CD4-positive, alpha-beta T cell (primary cell): ENCODE data around the gene SORCS2. TPM values are rescaled to one million over a fixed set of nuclear protein-coding genes. Genes with fewer than 3 reads are reported as not detected.

Source experiments
- ATAC-seq: fragments of 200-7000 bp; cut with Tn5 transposase; one replicate; pipeline ENCODE4 v1.10.0; 2022; ENCODE audit warnings: mild to moderate bottlenecking; ENCODE audit not compliant: poor library complexity
- CTCF ChIA-PET: fragments of 350-600 bp; sonication (Branson Sonifier 250); formaldehyde crosslinking; loops from one replicate; lab custom pipeline; 2021; ENCODE audit warnings: antibody characterized with exemption, inconsistent platforms; lab: Charles Lee
- POLR2A ChIA-PET: fragments of 350-600 bp; sonication (Branson Sonifier 250); formaldehyde crosslinking; loops from one replicate; lab custom pipeline; 2021; ENCODE audit warnings: antibody characterized with exemption, inconsistent platforms; lab: Charles Lee
- DNase-seq, 14 experiments: peaks; one replicate each; pipeline ENCODE4 v3.0.0-alpha.2; 2013 to 2020; ENCODE audit warnings: mixed read lengths in 2 of 14
- H3K27ac ChIP-seq, 2 donors: one replicate each; pipeline versions ENCODE4 v1.5.1 to v1.7.0; 2013; ENCODE audit warnings: low read length in 2 of 2, low read depth in 1 of 2, mild to moderate bottlenecking in 1 of 2
- H3K27me3 ChIP-seq, 2 experiments: 1 replicate in 1 of 2; 2 replicates in 1 of 2; pipeline versions ENCODE4 v1.6.1 to v1.7.0; 2013; ENCODE audit warnings: low read length in 2 of 2, control low read depth in 1 of 2, mild to moderate bottlenecking in 1 of 2, moderate library complexity in 1 of 2; ENCODE audit not compliant: insufficient read depth in 2 of 2, control insufficient read depth in 1 of 2
- H3K36me3 ChIP-seq: one replicate; pipeline ENCODE4 v1.6.1; 2013; ENCODE audit warnings: low read length, control low read depth; ENCODE audit not compliant: insufficient read depth
- H3K4me1 ChIP-seq: one replicate; pipeline ENCODE4 v1.6.1; 2013; ENCODE audit warnings: low read length, control low read depth; ENCODE audit not compliant: insufficient read depth
- H3K4me3 ChIP-seq: one replicate; pipeline ENCODE4 v1.5.1; 2013; ENCODE audit warnings: mild to moderate bottlenecking, low read length, moderate library complexity
- H3K9me3 ChIP-seq, 2 experiments: 1 replicate in 1 of 2; 2 replicates in 1 of 2; pipeline versions ENCODE4 v1.6.1 to v1.7.0; 2013; ENCODE audit warnings: low read length in 2 of 2, mild to moderate bottlenecking in 2 of 2, control low read depth in 1 of 2, moderate library complexity in 1 of 2; ENCODE audit not compliant: control insufficient read depth in 1 of 2, insufficient read depth in 1 of 2
- H3K27ac Mint-ChIP-seq: one replicate; pipeline ENCODE4 v1.8.0; 2020; ENCODE audit warnings: mixed read lengths
- H3K27me3 Mint-ChIP-seq: one replicate; pipeline ENCODE4 v1.8.0; 2021; ENCODE audit warnings: mixed read lengths
- H3K36me3 Mint-ChIP-seq: one replicate; pipeline ENCODE4 v1.8.0; 2021; ENCODE audit warnings: low read depth, mixed read lengths
- H3K4me1 Mint-ChIP-seq: one replicate; pipeline ENCODE4 v1.8.0; 2021; ENCODE audit warnings: low read depth, mixed read lengths
- H3K4me3 Mint-ChIP-seq: one replicate; pipeline ENCODE4 v1.8.0; 2020; ENCODE audit warnings: mild to moderate bottlenecking, mixed read lengths
- H3K9me3 Mint-ChIP-seq: one replicate; pipeline ENCODE4 v1.8.0; 2020; ENCODE audit warnings: mixed read lengths
- intact Hi-C, 2 experiments: fragments of 100-400 bp; cut with DNase I in 1 of 2; cut with micrococcal nuclease in 1 of 2; formaldehyde crosslinking; loops; one replicate each; pipeline versions ENCODE4 v1.15.1 to v1.9.0; 2023 to 2025; cut with DNase I, micrococcal nuclease
- total RNA-seq, 174 experiments: library from RNA in 2 of 174; stranded (reverse) in 2 of 174; gene quantifications; one replicate each; pipeline ENCODE4 v1.2.3 and lab custom pipeline; 2021 to 2026
- TF ChIP-seq, protein P1 (sequence below): fragments of 200-600 bp; IDR thresholded peaks from one replicate; pipeline ENCODE4 v1.8.0; 2022; ENCODE audit warnings: antibody characterized with exemption, mild to moderate bottlenecking

Gene SORCS2
- total RNA-seq, 2 experiments from 2014 or later = not detected

DNA sequence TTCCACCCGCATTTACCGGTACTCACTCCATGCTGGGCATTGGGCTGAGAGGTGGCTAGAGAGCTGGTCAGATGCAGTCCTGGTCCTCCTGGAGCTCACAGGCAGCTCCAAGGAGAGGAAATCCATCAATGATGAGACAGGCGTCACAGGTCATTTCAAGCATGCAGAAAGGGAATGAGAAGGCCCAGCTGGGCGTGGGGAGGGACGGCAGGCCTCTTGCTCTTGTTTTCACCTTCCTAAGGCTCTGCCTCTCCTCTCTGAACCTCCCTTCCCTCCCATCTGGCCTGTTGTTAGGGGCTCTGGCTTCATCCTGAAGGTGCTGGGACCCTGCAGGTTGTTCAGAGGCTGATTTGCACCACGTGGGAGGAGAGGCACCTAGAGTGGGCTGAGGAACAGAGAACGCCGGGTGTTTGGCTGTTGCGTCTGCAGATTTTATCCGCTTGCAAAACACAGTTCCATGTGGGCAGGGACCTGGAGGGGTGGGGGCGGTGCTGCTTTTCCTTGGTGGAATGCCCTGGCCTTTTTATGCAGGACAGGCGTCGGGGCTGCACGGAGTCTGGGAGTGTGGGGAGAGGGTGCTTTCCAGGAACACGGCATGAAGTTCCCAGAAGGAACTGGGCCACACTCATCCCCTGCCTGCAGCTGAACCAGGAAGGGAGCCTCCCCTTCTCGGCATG is 323.9 kb downstream of the SORCS2 start:
- no peak overlapping the region for H3K4me3 Mint-ChIP-seq

DNA sequence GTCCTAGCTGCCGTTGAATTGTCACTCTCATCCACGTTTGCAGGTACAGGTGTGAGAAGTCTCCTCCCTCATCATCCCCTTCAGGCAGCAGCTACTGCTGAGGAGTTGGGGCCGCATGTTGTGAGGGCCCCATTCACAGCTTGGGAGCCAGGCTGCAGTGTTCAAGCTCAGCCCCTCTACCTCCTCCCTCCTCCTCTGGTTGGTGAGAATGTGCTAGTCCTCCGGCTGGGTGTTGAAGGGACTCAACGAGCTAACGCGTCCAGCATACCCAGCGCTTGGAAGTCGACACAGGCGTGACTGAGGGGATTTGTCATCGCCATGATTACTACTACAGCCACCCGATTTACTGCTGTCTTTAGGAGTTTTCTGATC is 324.4 kb downstream of the SORCS2 start:
- POLR2A ChIA-PET = no interaction called here

More for the DNA sequence above, 323.9 kb downstream of the SORCS2 start:
- Histone ChIP-seq H3K4me3 (no peak overlapping the region), H3K9me3 (peaks cover 0 to 21% of the 10 kb centered on the region in 2 experiments), H3K27me3 (peaks cover 0 to 3% of the 10 kb centered on the region in 2 experiments), H3K27ac (no peak overlapping the region), H3K4me1 (no peaks in the 10 kb centered on the region), H3K36me3 (no peaks in the 10 kb centered on the region)
- Mint-ChIP-seq H3K36me3 (no peaks in the 10 kb centered on the region), H3K9me3 (no peaks in the 10 kb centered on the region), H3K27me3 (peaks cover 25% of the 10 kb centered on the region), H3K4me1 (no peaks in the 10 kb centered on the region), H3K27ac (no peak overlapping the region)
- TF ChIP-seq, protein P1, sequence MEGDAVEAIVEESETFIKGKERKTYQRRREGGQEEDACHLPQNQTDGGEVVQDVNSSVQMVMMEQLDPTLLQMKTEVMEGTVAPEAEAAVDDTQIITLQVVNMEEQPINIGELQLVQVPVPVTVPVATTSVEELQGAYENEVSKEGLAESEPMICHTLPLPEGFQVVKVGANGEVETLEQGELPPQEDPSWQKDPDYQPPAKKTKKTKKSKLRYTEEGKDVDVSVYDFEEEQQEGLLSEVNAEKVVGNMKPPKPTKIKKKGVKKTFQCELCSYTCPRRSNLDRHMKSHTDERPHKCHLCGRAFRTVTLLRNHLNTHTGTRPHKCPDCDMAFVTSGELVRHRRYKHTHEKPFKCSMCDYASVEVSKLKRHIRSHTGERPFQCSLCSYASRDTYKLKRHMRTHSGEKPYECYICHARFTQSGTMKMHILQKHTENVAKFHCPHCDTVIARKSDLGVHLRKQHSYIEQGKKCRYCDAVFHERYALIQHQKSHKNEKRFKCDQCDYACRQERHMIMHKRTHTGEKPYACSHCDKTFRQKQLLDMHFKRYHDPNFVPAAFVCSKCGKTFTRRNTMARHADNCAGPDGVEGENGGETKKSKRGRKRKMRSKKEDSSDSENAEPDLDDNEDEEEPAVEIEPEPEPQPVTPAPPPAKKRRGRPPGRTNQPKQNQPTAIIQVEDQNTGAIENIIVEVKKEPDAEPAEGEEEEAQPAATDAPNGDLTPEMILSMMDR = no peak
- POLR2A ChIA-PET = no interaction called here
- no peak for DNase-seq
- ATAC-seq = no peak
- CTCF ChIA-PET = no interaction called here
- intact Hi-C loops = no loop called here

DNA sequence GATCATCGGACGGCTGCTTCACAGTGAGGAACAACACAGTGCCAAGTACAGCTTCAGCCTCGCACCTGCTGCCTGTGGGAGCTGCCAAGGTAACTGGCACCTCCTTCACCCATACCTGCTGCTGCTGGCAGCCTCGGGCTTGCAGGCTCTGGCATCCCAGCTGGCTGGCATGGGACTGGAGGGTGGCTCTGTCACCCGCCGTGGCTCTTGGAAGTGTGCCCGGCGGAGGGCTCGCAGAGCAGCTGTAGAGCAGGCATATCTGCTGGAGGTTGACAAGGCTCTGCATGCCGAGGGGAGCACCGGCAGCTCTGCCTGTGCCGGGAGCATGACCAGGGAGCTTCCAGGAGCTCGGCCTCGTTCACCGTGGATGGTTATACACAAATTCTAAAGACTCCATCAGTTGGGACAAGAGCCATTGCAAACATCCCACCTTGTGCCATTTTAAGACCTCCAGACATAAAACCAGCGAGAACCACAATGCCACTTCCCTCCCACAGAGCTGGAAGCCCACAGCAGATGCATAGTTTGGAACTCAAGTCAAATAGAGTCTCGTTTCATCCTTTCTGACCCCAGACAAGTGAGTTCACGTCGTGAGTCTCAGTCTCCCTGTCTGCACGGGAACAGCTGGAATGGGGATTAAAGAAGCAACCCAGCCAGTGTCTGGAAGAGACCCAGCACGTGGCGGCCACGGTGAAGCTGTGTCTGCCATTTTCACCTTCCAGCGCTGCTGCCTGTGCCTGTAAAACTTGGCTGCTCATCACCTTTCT is 326.7 kb downstream of the SORCS2 start:
- TF ChIP-seq, protein P1 = no peak
- DNase-seq (no peak), ATAC-seq (no peak)
- no peaks in the 10 kb centered on the region for H3K4me1 Mint-ChIP-seq
- ChIA-PET CTCF (no interaction called here), POLR2A (no interaction called here)
- Histone ChIP-seq H3K27ac (no peak overlapping the region), H3K9me3 (peaks cover 0 to 17% of the 10 kb centered on the region in 2 experiments), H3K4me1 (peaks cover 10% of the 10 kb centered on the region), H3K4me3 (no peak overlapping the region), H3K36me3 (no peaks in the 10 kb centered on the region), H3K27me3 (peaks cover 6 to 8% of the 10 kb centered on the region in 2 experiments)
- H3K4me3 Mint-ChIP-seq = no peak overlapping the region
- no peaks in the 10 kb centered on the region for H3K9me3 Mint-ChIP-seq
- H3K27me3 Mint-ChIP-seq = peaks cover 42% of the 10 kb centered on the region
- intact Hi-C loops = no loop called here
- no peak overlapping the region for H3K27ac Mint-ChIP-seq
- no peaks in the 10 kb centered on the region for H3K36me3 Mint-ChIP-seq

More for the DNA sequence above, 324.4 kb downstream of the SORCS2 start:
- no peak for ATAC-seq
- no peak for DNase-seq
- TF ChIP-seq, protein P1 = no peak
- intact Hi-C loops = no loop called here
- Histone ChIP-seq H3K36me3 (no peaks in the 10 kb centered on the region), H3K9me3 (peaks cover 0 to 21% of the 10 kb centered on the region in 2 experiments), H3K27ac (no peak overlapping the region), H3K4me1 (no peaks in the 10 kb centered on the region), H3K27me3 (peaks cover 0 to 3% of the 10 kb centered on the region in 2 experiments), H3K4me3 (no peak overlapping the region)
- no peaks in the 10 kb centered on the region for H3K36me3 Mint-ChIP-seq
- H3K4me3 Mint-ChIP-seq = no peak overlapping the region
- no peak overlapping the region for H3K27ac Mint-ChIP-seq
- H3K4me1 Mint-ChIP-seq = no peaks in the 10 kb centered on the region
- no peaks in the 10 kb centered on the region for H3K9me3 Mint-ChIP-seq
- CTCF ChIA-PET = no interaction called here
- H3K27me3 Mint-ChIP-seq = peaks cover 29% of the 10 kb centered on the region
